ENCODE measurements around the gene MAGEH1. TPM values are rescaled to one million over a fixed set of nuclear protein-coding genes. Genes with fewer than 3 reads are reported as not detected.

Gene MAGEH1
- total RNA-seq, 1 donor from 2014 or later: 16.6 TPM

DNA sequence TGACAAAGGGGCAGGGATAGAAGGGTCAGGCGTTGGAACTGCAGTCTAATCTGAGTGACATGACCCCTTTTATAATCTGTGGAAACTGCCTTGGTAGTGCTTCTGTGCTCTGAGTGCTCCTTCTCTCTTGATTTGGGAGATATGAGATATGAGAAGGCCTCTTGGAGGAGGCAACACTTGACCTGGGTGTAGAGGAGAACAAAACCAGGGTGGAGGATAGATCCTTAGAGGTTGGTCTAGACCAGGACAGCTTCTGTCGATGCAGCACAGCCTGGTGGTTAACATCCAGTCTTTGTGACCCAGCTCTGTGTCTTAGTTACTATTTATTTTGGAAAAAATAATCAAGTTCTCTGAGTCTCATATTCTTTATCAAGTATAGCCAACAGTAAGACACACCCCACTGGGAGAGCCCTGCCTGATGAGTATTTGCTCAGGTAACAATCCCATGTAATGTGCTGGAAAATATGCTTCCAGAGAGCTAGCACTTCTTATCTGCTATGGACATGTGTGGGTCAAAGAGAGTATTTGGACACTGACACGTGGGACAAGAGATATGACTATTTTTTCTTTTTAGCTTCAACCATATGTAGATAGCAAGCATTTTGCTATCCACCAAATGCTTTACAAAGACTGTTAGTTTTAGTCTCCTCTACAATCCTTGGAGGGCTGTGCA lies 28.6 kb downstream of the MAGEH1 start:
- H3K4me1 Mint-ChIP-seq: peaks cover 2% of the 10 kb centered on the region
- intact Hi-C loops (cut with micrococcal nuclease): no loop called here
- H3K27ac Mint-ChIP-seq: no peak overlapping the region
- no peak overlapping the region for H3K4me3 Mint-ChIP-seq
- DNase-seq: peak; percentile 13
- H3K9me3 Mint-ChIP-seq: no peaks in the 10 kb centered on the region
- H3K36me3 Mint-ChIP-seq (ENCODE audit: low read depth): no peaks in the 10 kb centered on the region
- no peaks in the 10 kb centered on the region for H3K27me3 Mint-ChIP-seq

DNA sequence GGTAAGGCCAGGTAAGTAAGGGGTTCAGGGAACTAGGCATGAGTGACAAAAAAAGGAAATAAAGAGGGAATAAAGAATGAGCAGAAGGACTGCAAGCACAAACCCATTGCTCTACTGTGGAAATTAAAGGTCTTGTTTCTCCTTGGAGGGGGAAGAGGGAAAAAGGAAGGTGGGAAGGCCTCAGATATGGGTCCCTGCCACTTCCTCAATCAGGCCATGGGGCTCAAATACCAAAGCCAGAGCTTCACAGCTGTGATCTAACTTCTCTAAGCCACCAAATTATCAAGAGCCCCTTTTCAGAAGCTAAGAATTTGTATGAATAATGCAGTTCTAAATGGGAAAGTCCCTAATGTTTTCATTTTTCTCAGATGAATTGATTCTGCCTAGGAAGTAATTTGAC lies 33.0 kb downstream of the MAGEH1 start:
- Mint-ChIP-seq H3K4me1 (peaks cover 11% of the 10 kb centered on the region), H3K4me3 (no peak overlapping the region), H3K36me3 (ENCODE audit: low read depth) (no peaks in the 10 kb centered on the region), H3K9me3 (no peaks in the 10 kb centered on the region), H3K27ac (no peak overlapping the region), H3K27me3 (no peaks in the 10 kb centered on the region)
- intact Hi-C loops (cut with micrococcal nuclease): no loop called here
- DNase-seq: peak; percentile 36

DNA sequence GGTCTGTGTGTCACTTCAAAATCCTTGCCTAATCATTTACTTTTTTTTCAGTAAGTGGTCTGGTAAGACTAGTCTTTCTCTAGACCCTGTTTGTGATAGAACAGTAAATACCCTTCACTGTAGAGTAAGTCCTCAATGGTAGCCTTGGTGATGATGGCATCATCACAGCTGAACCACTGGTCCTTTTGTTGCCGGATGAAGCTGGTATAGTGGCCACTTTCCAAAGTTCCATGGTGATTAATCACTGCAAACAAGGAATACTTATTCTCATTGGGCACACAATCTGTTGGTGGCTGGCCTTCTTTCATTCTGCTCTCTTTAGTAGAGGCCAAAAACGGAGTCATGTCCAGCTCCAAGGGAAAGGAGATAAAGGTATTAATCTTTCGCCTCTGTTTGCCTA lies 34.8 kb downstream of the MAGEH1 start:
- intact Hi-C loops (cut with micrococcal nuclease): no loop called here
- Mint-ChIP-seq H3K36me3 (ENCODE audit: low read depth) (no peaks in the 10 kb centered on the region), H3K27me3 (no peaks in the 10 kb centered on the region)

GRCh38 chrX:55487143-55487542 lies 35.2 kb downstream of the MAGEH1 start:
- Mint-ChIP-seq H3K4me1 (peaks cover 14% of the 10 kb centered on the region), H3K36me3 (ENCODE audit: low read depth) (no peaks in the 10 kb centered on the region), H3K27ac (no peak overlapping the region), H3K27me3 (no peaks in the 10 kb centered on the region), H3K9me3 (no peaks in the 10 kb centered on the region), H3K4me3 (no peak overlapping the region)
- peak; percentile 35 for DNase-seq
- intact Hi-C loops (cut with micrococcal nuclease): no loop called here

More for the DNA sequence above, 34.8 kb downstream of the MAGEH1 start:
- Mint-ChIP-seq H3K27ac (no peak overlapping the region), H3K4me1 (peaks cover 14% of the 10 kb centered on the region), H3K4me3 (no peak overlapping the region), H3K9me3 (no peaks in the 10 kb centered on the region)
- DNase-seq: no peak

GRCh38 chrX:55488006-55488592 lies 36.2 kb downstream of the MAGEH1 start:
- H3K4me1 Mint-ChIP-seq: peaks cover 14% of the 10 kb centered on the region
- H3K4me3 Mint-ChIP-seq: peak overlapping the region; percentile 73
- DNase-seq: no peak
- peak overlapping the region; percentile 83 for H3K27ac Mint-ChIP-seq
- H3K9me3 Mint-ChIP-seq: no peaks in the 10 kb centered on the region
- no peaks in the 10 kb centered on the region for H3K27me3 Mint-ChIP-seq
- H3K36me3 Mint-ChIP-seq (ENCODE audit: low read depth): no peaks in the 10 kb centered on the region
- intact Hi-C loops (cut with micrococcal nuclease): no loop called here

- H3K27me3 Mint-ChIP-seq: no peaks in the 10 kb centered on the region
- intact Hi-C loops (cut with micrococcal nuclease): no loop called here
- H3K36me3 Mint-ChIP-seq (ENCODE audit: low read depth): no peaks in the 10 kb centered on the region
- peak overlapping the region; percentile 94 for H3K27ac Mint-ChIP-seq
- peak; percentile 90 for DNase-seq
- peak overlapping the region; percentile 92 for H3K4me3 Mint-ChIP-seq
- peaks cover 14% of the 10 kb centered on the region for H3K4me1 Mint-ChIP-seq
- no peaks in the 10 kb centered on the region for H3K9me3 Mint-ChIP-seq
These were observed 36.8 kb downstream of the MAGEH1 start for GRCh38 chrX:55488593-55489313.

DNA sequence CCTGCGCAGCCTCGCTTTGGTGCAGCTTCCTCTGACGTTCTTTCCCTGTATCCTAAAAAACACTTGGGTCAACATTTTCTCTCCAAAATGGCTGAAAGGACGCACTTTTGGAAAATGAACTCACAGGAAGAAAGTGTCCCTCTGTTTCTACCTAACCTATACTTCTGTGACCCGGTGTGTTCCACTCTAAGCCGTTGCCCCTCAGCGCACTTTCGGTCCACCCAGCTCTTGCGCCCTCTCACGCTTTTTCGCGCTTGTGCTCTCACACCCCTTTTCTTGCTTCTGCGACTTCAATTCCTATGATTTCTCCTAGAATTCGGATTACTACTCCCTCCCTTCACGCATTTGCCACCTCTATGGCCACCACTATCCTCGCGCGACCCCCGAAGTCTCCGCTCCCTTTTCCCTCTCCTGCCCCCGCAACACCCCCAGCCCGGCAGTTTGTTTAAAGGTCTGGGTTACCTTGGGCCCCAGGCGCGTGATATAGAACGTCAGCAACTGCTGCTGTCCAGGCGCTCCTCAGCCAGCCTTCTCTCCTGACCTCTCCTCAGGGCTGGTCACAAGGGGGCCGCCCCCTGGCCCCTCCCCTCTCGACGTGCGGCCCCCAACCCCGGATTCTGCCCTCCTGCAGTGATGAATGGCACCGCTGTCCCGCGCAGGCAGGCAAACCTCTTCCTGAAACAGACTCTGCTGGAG lies 37.5 kb downstream of the MAGEH1 start, which contains the start of gene USP51:
Gene USP51, minus strand, starts transcription at position 535 of the 696 bp plus-strand sequence. CDS start 909 bp downstream, outside the sequence.
- Mint-ChIP-seq H3K4me3 (peak within 1 kb of the TSS; percentile 92), H3K9me3 (no peaks in the 10 kb centered on the region), H3K27me3 (no peaks in the 10 kb centered on the region), H3K4me1 (peaks cover 14% of the 10 kb centered on the region), H3K36me3 (ENCODE audit: low read depth) (no peaks in the 10 kb centered on the region), H3K27ac (peak within 1 kb of the TSS; percentile 94)
- peak; percentile 66 for DNase-seq
- intact Hi-C loops (cut with micrococcal nuclease): no loop called here

- DNase-seq: no peak
- no peaks in the 10 kb centered on the region for H3K9me3 Mint-ChIP-seq
- H3K4me3 Mint-ChIP-seq: peak overlapping the region; percentile 92
- H3K27me3 Mint-ChIP-seq: no peaks in the 10 kb centered on the region
- intact Hi-C loops (cut with micrococcal nuclease): no loop called here
- H3K4me1 Mint-ChIP-seq: peaks cover 12% of the 10 kb centered on the region
- peak overlapping the region; percentile 94 for H3K27ac Mint-ChIP-seq
- H3K36me3 Mint-ChIP-seq (ENCODE audit: low read depth): no peaks in the 10 kb centered on the region
These were observed 38.2 kb downstream of the MAGEH1 start for GRCh38 chrX:55490121-55490520.

GRCh38 chrX:55490974-55491373 lies 39.0 kb downstream of the MAGEH1 start:
- peak; percentile 34 for DNase-seq
- intact Hi-C loops (cut with micrococcal nuclease): no loop called here
- Mint-ChIP-seq H3K4me1 (peaks cover 12% of the 10 kb centered on the region), H3K9me3 (no peaks in the 10 kb centered on the region), H3K36me3 (ENCODE audit: low read depth) (no peaks in the 10 kb centered on the region), H3K27me3 (no peaks in the 10 kb centered on the region), H3K4me3 (no peak overlapping the region), H3K27ac (no peak overlapping the region)

Other genes with a start within 250 kb of the MAGEH1 start
- gene PAGE5, start 231.8 kb upstream of the MAGEH1 start, total RNA-seq: not detected in 2 replicates
- not detected in 2 replicates for gene PAGE3, start 187.2 kb upstream of the MAGEH1 start, total RNA-seq
- gene USP51, start 37.7 kb downstream of the MAGEH1 start, total RNA-seq: 1.5 and 2.6 TPM in 2 replicates
- not detected in 2 replicates for gene FOXR2, start 171.3 kb downstream of the MAGEH1 start, total RNA-seq

All from activated CD4-positive, alpha-beta T cell treated with anti-CD3 and anti-CD28 coated beads, Interleukin-2, amount 10 ng/mL, durations not matched to agents 24 days and 14 days (primary cell).